Kidney capillary endothelial cell (primary cell): ENCODE data around the gene OGFOD3.
"Not testable (repeated sequence)": the region's sequence is repeated elsewhere in the genome, so short reads cannot be mapped to it uniquely, and the experiment has no call there.

Experiments
- DNase-seq: peaks from one replicate; pipeline ENCODE4 v3.0.0-alpha.2; 2018; ENCODE audit warnings: low spot score

The OGFOD3 gene

GRCh38 chr17:82418001-82418986, at the start of gene OGFOD3, which contains the start of gene HEXD:
Gene OGFOD3, minus strand, starts transcription at chr17:82418586. Its CDS starts 101 bp downstream, at chr17:82418485.
Gene HEXD, plus strand, starts transcription at chr17:82418347. Its CDS starts 1,453 bp downstream, at chr17:82419800.
- DNase-seq: peak; percentile 78

GRCh38 chr17:82465023-82465603, 46.7 kb upstream of the OGFOD3 start:
- DNase-seq: no peak

- no peak for DNase-seq
Observed at GRCh38 chr17:82464567-82464929, 46.2 kb upstream of the OGFOD3 start.

GRCh38 chr17:82463925-82464566, 45.7 kb upstream of the OGFOD3 start:
- DNase-seq: peak; percentile 28

GRCh38 chr17:82463391-82463790, 45.0 kb upstream of the OGFOD3 start:
- no peak for DNase-seq

- DNase-seq: no peak
Observed at GRCh38 chr17:82461827-82462524, 43.6 kb upstream of the OGFOD3 start.

- DNase-seq: not testable (repeated sequence)
Observed at GRCh38 chr17:82459936-82460335, 41.5 kb upstream of the OGFOD3 start.

- DNase-seq: peak; percentile 80
Observed at GRCh38 chr17:82458885-82459424, 40.6 kb upstream of the OGFOD3 start.

- DNase-seq: peak; percentile 98
Observed at GRCh38 chr17:82458179-82458884, 39.9 kb upstream of the OGFOD3 start, which contains the start of gene NARF. Gene NARF, plus strand, starts transcription at chr17:82458741. Its CDS starts 63 bp downstream, at chr17:82458804.

GRCh38 chr17:82457929-82458178, 39.5 kb upstream of the OGFOD3 start:
- DNase-seq: no peak

GRCh38 chr17:82457073-82457928, 38.9 kb upstream of the OGFOD3 start:
- no peak for DNase-seq

GRCh38 chr17:82453706-82454105, 35.3 kb upstream of the OGFOD3 start:
- DNase-seq: not testable (repeated sequence)

- DNase-seq: not testable (repeated sequence)
Observed at GRCh38 chr17:82453151-82453550, 34.8 kb upstream of the OGFOD3 start.

- DNase-seq: no peak
Observed at GRCh38 chr17:82452162-82452561, 33.8 kb upstream of the OGFOD3 start.

GRCh38 chr17:82450357-82451106, 32.1 kb upstream of the OGFOD3 start, which contains the start of gene CYBC1:
Gene CYBC1, minus strand, starts transcription at chr17:82450752. Its CDS starts 1,498 bp downstream, at chr17:82449254.
- DNase-seq: peak; percentile 91

- no peak for DNase-seq
Observed at GRCh38 chr17:82449883-82450356, 31.5 kb upstream of the OGFOD3 start.

- DNase-seq: no peak
Observed at GRCh38 chr17:82449131-82449882, 30.9 kb upstream of the OGFOD3 start.

GRCh38 chr17:82447876-82448275, 29.5 kb upstream of the OGFOD3 start:
- DNase-seq: no peak
